GM18868 (cell line): ENCODE measurements around the gene CPB2.

Experiments
- ATAC-seq: cut with Tn5 transposase; IDR thresholded peaks from one replicate; pipeline ENCODE4 v1.9.1; 2021; ENCODE audit warnings: mild to moderate bottlenecking, moderate library complexity; ENCODE audit not compliant: unreplicated experiment

The CPB2 gene

DNA sequence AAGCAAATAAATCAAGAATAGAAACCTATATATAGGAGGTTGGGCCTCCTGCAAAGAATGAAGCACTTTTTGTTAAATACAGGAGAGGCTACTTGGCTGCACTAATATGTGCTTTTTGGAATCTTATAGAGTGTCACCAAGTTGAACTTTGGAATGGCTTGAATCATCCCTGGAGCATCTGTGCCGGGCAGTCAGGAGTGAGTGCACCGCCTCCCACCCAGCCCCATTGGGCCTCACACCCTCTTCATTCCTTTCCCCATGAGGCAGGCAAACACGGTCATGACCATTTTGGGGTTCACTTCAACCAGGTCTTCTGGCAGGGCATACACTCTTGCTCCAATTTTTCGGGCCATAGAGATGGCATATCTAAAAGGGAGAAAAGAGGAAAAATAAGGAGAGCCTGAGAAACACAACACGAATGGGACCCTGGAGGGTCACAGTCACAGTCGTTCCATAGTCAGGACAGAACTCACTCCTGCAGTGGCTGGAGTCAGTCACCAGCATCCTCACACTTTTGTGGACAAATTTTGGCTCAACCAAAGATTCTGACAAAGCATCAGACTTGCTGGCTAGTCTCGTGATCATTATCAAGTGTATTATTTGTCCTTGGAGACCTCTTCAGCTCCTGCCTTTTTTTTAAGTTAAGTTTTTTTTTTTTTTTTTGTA, 22.7 kb upstream of the CPB2 start:
- ATAC-seq, result no peak

DNA sequence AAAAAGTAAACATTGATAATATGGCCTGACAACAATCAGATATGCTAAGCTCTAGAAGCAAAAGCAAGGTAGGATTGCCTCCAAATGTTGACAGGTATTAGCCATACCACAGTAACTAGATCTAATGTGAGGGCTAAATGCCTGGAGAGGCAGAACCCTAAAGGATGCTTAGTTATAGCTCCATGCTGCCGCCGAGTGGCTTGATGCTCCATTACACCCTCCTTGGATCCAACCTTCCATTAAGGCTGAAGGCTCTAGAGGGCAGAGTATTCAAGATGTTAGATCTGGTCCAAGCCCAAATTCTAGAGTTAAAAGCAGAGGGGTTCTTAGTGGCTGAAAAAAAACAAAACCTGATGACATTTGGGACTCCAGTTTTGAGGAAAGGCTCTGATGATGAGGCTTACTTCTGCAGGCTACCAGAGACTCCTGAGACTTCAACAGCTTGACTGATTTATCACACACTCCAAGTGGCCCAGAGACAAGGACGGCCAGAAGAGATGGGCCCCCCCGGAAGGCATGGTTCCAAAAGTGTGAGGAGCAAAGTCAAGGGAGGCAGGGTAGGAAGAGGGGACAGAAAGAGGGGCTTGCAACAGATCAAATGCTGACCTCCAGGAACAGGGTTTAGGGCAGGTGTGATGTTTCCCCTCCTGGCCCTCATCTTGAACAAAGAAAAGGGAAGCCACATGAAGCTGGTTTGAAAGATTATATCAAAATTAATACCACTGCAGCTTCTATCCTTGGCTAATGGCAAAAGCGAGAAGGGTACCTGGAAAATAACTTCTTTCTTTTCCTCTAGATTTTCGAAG, 21.9 kb upstream of the CPB2 start:
- peak; percentile 70 for ATAC-seq

DNA sequence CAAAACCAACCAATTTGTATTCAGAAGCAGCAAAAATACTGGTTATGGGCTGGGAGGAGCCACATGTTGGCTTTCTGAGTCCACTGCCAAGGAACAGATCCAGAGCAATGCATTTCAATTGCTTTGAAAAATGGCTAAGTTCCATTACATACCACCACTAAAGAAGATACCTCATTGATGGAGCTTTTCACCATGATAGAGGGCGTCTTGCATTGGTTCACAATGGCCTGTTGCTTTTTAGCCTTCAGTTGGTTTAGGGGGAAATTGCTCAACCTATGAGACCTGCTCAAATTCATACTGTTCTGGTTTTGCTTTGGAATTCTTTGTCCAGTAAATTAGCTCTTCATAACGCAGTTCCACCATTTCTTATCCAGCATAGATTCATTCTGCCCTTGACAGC, 21.2 kb upstream of the CPB2 start:
- ATAC-seq, result no peak

DNA sequence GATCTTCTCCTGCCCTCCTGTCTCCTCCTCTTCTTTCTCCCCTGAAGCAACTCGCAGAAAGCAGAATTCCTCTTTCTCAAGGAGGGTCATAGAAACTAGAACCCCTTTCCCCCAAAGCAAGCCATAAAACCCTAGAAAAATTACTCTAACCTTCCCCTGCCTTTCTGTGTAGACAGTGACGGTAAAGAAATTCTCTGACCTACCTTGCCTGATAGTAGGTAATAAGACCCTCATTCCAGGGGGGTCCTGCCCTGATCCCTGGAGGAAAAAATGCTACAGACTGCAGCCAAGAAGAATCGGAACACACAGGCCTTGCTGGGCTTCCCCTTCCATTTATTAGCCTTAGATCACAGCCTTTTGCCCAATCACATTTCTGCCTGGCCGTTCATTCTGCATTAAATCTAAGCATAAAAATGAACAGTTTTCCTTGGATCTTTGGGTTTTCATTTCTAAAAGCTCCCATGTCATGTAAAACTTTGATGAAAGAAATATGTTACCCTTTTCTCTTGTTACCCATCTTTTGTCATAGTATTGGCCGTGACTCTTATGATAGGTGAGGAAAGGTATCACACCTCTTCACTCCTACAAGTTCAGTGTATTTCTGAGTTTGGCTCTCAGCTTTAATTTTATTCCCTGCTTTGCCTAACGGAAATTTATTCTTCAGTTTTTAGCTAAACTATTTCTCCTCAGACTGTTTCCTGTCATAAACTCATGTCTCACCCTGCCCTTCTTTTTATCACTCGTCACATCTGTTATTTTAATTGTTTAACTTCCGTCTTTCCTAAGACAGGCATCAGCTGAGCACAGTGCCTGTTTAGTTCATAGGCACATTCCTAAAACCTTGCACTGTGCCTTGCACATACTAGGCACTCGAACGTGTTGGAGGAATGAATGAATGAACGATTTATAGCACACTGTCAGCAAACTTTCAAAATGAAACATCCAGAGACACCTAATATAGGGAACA, 20.4 kb upstream of the CPB2 start:
- ATAC-seq, result peak; percentile 16

DNA sequence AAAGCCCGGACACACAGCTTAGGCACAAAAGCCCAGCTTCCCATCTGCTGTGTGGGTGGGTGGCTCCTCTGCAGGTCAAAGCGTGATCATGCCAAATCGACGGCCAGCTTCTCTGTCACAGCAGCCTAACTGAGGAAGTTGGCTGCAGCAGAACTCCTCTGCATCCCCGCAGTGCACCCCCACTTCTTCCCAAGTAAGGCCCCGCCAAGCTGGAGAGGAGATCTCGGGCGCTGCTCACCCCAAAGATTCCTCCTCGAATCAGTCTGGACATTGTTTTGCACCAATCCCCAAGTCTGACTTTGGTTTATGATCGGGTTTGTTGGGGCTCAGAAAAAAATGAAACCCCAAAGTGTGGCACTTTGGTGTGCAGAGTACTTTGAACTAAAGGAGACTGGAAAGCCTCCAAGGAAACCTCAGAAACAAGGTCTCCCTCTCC, 19.7 kb upstream of the CPB2 start:
- ATAC-seq, result peak; percentile 41

DNA sequence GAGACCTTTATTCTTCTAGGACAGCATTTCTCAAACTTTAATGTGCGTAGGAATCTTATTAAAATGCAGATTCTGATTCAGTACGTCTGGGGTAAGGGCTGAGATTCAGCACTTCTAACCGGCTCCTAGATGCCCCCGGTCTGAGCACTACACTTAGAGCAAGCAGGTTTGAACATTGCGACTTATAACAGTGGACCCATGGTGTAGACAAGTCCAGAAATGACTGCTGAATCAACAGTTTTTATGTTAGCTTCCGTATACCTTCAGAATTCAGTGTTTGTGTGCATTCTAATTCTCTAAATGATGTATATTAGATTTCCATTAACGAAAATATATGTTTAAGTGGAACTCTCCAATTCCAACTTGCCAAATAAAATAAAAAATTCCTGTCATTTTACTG, 17.5 kb upstream of the CPB2 start:
- no peak for ATAC-seq

DNA sequence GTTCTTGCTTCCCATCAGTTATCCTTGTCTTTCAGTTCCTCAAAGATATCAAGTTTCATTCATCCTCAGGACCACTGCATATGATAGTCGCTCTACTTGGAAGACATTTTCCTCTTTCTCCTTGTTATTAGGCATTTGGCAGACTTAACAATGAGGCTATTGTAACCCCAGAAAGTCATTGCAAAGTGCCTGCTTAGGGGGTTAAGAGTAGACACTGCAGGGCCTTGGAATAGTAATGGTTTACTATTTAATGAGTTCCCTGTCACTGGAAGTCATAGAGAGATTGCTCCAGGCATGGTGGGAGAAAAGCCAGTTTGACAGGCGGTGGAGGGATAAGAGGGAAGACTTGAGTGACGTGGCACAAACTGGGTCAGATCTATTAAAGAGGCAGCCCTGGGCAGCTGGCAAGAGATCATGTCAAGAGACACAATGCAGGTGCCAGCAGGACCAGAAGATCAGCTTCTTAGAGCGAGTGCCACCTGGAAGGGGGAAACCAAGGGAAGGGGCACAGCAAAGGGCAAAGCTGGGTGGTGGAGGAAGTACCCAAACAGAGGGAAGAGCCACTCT, 16.8 kb upstream of the CPB2 start:
- ATAC-seq, result no peak

DNA sequence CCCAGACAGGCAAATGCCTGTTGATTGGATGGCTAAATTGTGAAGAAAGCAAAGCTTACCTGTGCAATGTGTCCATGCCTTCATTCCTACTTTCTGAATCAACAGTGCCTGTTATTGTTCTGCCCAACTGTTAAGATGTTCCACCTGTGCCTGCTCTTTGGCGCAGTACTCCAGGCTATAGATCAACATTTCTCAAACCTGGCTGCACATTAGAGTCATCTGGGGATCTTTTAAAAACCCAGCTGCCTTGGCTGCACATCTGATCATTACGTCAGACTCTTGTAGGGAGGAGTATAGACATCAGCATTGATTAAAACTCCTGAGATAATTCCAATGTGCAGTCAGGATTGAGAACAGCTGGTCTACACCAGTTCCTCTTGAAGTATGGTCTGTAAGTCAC, 16.2 kb upstream of the CPB2 start:
- no peak for ATAC-seq

DNA sequence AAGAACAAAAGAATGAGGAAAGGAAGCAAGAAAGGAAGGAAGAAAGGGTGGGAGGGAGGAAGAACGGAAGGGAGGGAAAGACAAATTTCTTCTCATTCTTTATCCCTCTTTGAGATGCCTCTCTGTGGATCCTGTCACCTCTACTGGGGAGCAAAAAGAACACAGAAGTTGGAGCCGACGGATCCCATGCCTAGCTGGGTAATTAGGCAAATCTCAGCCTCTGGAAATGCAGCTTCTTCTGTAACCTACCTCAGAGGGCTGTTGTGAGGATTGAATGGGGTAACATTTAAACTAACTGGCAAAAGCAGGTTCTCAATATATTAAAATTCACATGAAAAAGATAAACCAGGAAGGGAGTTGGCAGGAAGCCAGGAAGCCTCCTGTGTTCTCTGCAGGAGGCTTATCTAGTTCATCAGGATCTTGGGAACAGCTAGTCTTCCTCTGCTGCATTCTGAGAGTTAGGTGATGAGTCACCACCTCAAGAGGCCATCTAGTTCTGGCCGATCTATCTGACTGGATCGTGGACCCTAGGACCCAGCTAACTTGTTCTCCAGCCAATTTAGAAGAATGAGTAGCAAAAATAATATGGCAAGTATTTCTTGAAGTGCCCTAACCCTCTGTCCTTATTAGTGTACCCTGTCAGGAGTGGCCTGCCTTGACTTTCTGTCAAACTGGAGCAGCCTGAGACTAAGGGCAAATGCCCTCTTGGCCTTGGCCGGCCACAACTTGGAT, 15.2 kb upstream of the CPB2 start:
- ATAC-seq, result no peak

DNA sequence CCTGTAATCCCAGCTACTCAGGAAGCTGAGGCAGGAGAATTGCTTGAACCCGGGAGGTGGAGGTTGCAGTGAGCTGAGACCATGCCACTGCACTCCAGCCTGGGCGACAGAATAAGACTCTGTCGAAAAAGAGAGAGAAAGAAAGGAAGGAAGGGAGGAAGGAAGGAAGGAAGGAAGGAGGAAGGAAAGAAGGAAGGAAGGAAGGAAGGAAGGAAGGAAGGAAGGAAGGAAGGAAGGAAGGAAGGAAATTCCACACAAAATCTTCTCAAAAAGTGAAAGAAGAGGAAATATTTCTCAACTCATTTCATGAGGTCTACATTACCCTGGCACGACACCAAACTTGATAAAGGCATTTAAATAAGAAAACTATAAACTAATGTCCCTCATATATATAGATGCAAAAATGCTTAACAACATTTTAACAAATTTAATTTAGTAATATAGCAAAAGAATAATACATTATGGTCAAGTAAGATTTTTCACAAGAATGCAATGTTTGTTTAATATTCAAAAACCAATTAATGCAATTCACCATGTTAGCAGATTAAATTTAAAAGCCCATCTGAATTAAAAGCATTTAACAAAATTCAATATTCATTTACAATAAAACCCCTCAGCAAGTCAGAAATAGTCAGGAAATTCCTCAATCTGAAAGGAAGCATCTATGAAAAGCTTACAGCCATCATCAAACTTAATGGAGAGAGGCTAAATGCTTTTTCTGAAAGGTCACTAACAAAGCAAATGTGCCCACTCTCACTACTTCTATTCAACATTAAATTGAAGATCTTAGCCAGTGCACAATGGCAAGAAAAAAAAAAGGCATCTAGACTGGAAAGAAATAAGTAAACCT, 12.0 kb upstream of the CPB2 start:
- ATAC-seq, result no peak

DNA sequence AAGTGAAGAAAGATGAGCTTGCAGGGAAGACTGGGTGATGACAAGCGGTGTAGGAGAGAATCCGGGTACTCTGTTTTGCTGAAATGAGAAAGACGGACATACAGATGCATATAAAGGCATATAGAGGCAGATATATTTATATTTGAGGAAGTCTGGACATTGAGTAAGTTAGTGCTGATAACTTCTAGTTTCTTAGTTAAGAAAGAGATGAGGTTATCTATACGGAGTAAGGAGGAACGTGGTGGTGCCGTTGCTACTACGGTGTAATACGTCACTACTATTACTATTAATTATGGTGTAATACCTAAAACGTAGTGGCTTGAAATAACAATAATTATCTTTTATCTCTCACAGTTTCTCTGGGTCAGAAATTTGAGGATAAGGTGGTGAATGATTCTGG, 9.8 kb upstream of the CPB2 start:
- no peak for ATAC-seq

DNA sequence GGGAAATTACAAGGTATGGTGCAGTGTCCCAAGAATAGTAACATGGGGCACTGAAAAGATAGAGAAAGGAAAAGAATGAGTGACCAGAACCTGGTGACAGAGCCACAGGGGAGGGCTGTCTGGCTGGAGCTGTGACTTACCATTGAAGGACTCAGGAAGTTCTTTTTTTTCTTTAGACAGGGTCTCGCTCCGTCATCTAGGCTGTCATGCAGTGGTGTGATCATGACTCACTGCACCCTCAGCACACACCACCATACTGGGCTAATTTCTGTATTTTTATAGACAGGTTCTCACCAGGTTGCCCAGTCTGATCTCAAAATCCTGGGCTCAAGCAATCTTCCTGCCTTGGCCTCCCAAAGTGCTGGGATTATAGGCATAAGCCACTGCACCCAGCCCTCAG, 8.8 kb upstream of the CPB2 start:
- no peak for ATAC-seq

DNA sequence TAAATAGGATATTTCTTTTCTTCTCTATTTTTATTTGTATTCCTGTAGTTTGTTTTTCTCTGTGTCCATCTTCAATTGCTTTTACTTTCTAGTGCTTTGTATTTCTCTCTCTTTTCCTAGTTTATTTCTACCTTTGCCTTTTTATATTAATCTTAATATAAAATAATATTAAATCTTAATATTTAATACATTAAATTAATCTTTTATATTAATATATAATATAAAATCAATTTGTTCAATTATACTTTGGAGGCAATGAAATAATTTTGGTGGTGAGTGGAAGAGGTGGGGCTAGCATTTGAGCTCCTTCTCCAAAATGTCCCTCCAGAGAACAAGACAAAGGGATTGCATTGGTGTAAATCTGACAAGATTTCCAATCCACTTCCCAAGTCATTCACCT, 6.3 kb upstream of the CPB2 start:
- ATAC-seq, result no peak

DNA sequence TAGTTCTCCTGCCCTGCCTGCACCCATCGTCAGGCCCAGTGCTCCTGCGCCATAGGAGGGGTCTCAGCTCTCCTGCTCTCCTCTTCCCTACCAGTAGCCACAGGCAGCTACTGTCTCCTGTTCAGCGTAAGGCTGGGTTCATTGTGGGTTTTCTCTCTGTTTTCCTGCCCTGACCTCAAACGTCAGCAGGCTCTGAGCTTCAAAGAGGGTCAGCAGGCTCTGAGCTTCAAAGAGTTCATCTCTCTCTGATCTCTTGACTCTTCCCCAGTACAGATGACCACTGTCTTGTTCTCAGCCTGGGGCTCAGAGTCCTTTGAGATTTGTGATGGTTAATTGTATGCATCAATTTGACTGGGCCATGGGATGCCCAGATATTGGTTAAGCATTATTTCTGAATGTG, 4.6 kb upstream of the CPB2 start:
- no peak for ATAC-seq

DNA sequence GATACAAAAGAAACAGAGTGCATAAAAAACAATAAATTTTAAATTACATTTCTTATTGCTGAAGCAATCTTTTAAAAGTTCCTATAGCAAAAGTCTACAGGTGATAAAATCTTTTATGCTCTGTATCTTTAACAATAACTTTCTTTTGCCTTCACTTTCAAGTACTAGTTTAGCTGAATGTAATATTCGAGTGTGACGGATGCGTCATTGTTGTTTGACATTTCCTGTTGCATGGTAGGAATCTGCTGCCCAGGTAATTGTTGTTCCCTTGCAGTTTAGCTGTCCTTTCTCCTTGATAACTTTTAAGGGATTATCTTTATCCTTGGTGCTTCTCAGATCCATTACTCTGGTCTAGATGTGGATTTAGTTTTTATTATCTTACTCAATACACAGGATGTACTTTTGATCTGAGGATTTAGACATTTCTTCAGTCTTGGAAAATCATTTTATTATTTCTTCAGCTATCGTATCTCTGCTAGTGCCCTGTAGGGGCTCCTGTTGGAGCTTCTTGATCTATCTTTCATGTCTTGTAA, 2.1 kb upstream of the CPB2 start:
- no peak for ATAC-seq

DNA sequence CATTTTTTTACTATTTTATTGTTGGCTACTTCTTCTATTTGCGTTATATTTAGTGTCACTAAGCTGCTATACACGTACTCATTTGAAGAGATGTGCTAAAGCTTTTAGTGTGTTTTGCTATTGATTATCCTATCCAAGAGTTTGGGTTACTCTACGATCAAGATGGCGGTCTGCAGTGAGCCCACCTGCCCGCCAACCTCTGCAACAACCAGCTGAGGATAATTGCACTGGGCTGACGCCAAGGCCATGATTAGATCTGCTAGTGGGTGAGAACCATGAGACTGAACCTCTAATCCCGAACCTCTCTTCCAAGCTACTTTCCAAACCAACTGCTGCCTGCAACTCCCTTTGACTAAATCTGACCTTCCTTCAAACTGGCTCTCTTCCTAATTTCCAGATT, 1.8 kb downstream of the CPB2 start:
- ATAC-seq, result no peak

DNA sequence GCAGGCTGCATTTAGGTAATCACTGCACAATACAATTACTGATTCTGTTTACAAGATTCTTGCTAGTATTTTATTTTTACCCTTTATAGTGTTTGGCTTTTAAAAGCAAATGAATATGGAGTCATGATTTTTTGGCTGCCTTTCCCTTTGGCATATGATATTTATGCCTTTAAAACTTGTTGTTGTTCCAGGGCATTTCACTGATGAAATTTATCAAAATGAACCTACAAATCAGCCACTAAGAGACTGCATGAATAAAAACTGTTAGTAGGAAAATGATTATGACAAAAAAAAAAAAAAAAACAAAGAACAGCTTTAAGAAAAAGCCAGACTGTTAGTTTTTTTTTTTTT, 2.6 kb downstream of the CPB2 start:
- ATAC-seq, result no peak

DNA sequence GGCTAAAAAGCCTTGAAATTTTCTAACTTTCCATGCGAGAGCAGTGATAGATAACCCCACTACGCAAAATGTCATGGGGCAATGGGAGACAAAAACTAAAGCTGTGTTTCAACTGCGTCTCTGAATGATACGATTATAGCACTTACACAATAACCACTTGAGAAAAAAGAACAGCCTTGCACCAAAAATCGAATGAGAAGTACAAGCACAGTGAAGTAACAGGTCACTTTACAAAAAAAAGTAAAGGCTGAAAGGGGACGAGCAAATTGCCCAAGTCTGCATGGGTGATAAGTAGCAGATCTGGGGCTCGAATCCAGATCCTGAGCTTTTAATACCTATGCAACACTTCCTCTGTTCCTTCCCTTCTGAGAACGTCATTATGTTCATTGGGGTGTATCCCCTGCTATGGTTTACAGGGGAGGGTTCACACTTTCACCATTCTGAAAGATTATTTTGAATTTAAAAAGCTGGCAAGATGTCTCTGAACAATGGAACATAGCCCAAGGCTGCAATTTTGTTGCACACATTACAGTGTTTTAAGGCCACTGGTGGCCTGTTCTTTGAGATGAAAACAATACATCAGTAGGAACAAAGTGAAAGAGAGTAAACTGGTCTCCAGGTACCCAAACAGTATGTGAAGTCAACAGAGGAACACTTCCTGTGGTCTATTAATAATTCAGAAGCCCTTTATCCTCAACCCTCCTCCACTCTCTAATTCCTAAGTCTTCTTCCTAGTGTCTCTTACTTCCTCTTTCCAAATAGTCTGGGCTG, 3.2 kb downstream of the CPB2 start:
- ATAC-seq, result no peak

DNA sequence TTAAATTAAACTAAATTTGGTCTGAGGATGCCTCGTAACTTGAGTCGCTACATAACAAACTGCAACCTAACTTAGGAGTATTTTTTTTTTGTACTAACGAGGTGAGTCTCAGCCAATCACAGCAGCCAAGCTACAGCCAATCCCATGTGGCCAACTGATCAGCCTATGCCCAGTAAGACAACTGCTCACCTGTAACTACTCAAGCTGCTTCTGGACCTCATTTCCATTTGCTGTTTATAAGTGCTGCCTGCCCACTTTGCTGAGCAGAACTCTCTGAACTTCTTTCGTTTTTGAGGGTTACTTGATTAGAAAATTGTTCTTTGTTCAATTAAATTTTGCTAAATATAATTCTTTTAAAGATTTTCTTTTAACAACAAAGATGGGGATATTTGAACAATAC, 3.8 kb downstream of the CPB2 start:
- no peak for ATAC-seq
